NCI-H1930 (cell line): Measurements from ENCODE around the gene ITK.
A peak's percentile ranks its signal among the peaks of the same experiment; 100 is the strongest.

Experiments used
- DNase-seq, 2 experiments: peaks; one replicate each; lab custom pipeline; 2025; lab: John Stamatoyannopoulos, UW

Gene ITK

DNA sequence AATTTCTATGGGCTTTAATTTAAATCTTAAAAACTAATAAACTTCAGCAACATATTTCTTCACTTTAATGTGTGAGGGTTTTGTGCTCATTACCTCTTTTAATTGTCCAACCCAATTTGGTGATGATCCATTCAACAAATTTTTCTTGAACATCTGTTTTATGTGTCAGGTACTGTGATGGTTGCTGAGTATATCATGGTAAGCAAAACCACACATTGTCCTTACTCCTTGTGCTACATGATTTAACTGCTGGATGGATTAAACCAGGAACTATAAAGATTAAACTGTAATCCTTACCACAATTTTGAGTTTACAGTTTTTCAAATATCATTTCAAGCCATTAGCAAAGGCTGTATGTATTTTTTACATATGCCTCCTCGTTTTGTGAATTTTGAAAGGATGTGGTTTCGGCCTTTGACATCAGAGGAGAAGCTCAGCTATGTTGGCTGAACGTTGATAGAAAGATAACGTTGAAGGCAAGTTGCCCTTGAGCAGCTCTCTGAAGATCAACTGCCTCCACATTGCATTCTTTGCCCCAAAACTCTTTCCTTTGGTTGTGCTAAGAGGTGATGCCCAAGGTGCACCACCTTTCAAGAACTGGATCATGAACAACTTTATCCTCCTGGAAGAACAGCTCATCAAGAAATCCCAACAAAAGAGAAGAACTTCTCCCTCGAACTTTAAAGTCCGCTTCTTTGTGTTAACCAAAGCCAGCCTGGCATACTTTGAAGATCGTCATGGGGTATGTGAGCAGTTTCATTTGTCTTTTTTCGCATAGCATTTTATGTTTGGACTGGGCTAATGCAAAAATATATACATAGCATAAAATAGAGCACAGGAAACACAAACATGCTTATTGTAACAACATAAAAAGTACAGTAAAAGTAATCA, at the start of gene ITK:
Gene ITK (plus strand): TSS at position 467 of the 891 bp plus-strand sequence. CDS start 138 bp downstream, at position 605.
- DNase-seq, result no peak

DNA sequence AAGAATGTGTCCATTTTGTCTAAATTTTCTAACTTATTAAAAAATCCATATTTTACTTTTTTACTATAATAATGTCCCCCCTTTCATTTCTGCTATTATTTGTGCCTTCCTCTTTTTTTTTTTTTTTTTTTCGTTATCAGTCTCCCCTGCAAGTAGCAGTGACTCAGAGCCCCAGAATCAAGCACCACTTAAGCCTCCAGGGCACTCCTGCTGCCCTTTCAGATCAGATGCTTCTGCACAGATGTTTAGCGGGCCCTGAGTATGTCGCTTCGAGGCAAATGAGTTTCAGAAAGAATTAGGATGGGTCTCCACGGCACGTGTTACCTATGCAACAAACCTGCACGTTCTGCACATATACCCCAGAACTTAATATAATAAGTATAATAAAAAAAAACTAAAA, 49.7 kb upstream of the ITK start:
- no peak for DNase-seq

DNA sequence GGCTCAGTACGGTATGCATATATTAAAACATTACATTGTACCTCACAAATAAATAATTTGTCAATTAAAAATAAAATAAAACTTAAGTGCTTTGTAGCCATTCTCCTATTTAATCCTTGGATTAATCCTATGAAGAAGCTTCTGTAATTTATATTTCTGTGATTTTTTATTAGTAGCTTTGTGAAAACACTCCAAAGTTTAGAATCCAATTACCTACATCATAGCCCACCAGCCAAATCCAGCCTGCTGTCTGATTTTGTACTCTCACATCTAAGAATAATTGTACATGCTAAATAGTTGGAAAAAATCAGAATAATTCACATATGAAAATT, 48.4 kb upstream of the ITK start:
- no peak for DNase-seq

DNA sequence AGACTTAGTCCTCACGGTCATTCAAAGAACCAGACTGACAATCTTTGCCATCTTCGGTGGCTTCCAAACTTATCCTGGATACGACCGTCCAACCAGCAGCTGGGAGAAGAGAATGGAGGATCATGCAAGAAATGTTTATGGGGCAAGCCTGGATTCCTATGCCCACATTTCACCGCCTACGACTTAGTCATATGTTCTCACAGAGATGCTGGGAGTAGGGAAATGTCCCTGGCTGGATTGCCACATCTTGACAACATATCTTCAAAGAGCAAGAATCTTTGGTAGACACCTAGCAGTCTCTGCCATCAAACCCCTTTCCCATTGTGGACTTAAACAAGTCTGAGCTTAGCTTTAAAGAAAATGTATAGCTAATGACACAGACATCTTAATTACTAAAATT, 42.9 kb upstream of the ITK start:
- no peak for DNase-seq

DNA sequence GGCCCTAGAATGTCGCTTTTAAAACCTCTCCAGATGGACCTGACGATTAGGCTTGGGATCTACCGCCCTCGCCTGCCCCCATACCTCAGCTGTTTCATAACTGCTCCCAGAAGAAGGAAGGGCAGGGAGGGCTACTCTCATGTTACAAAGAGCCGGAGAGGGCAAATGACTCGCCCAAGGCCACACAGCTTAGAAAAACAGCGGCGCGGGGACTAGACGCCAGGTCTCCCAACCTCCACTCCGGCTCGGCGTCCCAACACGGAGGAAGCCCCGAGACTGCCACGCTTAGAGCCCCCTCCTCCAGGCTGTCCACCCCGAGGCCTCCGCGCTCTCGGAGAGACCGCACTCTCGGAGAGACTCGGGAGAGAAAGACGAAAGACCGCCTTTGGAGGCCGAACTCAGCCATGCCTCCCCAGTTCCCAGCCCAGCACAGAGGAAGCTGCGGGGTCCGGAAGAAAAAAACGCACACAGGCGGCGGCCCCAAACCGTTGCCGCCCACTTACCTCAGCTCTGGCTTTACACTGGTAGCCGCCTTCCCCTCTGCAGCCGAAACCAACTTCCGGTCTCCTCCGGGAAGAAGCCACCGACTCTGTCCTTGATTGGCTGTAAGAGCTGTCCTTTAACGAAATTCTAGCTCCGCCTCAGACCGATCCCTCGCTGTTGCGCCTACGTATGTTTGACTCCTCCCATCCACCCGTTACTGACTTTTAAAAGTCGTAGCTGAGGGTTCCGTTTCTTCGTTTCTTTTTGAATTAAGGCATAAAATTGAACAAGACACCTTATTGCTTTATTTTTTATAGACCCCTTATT, 38.1 kb upstream of the ITK start, which contains the start of gene MED7:
Gene MED7 (minus strand): TSS at position 549 of the 810 bp plus-strand sequence. CDS start 3,434 bp downstream, outside the sequence.
- peak; percentile 88 for DNase-seq

DNA sequence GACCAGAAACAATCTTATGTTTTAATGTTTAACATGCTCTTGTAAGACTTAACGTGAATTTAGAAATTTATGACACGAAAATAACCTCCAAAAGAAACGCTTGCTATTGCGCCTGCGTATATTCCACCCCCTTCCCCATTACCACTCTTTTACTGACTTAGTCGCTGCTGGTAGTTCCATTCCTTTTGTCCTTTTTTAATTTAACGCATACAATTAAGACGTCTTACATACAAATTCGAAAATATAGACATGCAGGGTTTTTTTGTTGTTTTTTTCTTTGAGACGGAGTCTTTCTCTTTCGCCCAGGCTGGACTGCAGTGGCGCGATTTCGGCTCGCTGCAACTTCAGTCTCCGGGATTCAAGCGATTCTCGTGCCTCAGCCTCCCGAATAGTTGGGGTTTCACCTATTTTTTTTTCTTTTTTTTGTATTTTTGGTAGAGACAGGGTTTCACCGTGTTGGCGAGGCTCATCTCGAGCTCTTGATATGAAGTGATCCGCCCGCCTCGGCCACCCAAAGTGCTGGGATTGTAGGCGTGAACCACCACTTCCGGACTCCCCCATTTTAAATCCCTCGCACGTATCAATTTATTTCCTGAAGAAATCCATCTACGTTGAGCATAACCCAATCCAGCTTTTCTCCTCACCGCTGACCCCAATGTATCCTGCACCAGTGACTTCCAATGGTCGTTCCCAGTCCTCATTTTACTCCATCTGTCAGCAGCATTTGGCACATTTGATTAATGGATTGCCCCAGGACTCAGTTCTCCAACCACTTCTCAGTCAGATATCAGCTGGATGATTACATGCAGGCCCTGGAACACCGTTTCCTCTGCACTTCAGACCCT, 37.3 kb upstream of the ITK start:
- DNase-seq, result no peak

DNA sequence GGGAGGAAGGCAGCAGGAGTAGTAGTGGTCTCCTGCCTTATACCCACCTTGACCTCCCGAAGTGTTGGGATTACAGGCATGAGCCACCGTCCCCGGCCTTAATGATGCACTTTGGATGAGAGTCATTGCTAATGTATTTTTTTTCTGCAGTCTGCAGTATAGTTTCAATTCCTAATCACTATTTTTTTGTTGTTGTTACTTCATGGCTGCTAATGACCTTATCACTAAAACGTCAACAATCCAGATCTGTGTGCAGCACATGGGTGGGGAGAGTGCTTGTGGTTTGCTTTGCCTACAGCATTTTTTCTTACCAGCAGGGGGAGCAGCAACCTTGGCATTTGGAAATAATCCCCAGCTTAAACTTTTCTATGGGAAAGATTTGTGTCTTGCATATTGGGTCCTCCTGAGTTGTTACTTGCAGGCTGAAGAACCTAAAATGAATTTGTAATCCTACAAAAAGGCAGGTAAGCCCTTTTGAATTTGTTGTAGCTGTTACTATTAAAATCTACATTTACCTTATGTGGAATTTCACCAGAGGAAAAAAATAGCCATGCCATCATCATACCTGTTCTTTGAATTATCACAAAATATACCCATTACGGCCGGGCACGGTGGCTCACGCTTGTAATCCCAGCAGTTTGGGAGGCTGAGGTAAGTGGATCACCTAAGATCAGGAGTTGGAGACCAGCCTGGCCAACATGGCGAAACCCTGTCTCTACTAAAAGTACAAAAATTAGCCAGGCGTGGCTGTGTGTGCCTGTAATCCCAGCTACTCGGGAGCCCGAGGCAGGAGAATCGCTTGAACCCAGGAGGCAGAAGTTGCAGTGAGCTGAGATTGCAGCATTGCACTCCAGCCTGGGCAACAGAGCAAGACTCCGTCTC, 31.7 kb upstream of the ITK start:
- peak in 1 of 2 experiments; percentile 28 for DNase-seq

DNA sequence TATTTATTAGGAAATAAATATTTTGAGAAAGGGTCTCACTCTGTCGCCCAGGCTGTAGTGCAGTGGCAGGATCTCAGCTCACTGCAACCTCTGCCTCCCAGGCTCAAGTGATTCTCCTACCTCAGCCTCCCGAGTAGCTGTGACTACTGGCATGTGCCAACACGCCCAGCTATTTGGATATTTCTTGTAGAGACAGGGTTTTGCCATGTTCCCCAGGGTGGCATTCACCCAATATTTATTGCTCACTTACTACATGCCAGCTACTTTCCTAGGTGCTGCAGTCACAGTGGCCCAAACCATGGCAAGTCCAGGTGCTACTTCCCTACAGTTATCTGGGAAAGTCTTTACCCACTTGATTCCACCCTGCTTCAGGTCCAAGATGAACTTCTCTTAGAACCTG, 29.6 kb upstream of the ITK start:
- DNase-seq, result no peak

DNA sequence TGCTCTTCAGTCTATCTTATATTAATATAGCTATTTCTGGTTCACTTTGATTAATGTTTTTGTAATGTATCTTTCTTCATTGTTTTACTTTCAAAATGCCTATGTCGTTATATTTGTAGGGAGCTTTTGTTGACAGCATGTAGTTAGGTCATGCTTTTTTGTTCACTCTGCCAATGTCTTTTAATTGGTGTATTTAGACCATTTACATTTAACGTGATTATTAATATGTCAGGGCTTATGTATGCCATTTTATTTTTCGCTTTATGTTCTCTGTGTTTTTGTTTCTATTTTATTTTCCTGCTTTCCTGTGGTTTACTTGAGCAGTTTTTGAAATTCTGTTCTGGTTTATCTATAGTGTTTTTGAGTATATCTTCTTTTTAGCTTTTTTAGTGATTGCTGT, 25.3 kb upstream of the ITK start:
- DNase-seq, result no peak

DNA sequence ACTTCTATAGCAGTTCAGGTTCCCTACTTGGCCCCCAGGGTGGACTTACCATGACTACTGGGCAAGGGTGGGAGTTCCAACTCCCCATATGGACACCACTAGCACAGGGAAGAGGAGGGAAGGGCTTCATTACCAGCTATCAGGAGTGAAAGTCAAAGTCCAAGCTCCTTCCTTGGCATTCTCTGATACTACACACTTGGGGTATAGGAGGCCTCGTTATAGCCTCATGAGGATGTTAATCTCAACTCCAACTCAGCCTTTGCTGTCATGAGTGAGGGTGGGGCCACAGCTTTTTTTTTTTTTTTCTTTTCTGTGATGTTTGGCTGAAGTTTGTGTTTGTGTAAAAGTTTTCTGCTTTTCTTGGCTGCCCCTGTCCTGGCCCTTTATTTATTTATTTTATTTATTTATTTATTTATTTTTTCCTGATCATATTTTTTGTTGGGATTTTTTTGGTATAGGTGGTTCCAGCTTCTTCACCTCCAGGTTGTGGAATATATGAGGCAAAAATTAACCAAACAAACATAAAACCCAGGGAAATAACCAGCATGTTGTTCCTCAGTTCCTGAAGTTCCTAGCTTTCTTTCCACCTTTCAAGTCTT, 23.2 kb upstream of the ITK start:
- no peak for DNase-seq

DNA sequence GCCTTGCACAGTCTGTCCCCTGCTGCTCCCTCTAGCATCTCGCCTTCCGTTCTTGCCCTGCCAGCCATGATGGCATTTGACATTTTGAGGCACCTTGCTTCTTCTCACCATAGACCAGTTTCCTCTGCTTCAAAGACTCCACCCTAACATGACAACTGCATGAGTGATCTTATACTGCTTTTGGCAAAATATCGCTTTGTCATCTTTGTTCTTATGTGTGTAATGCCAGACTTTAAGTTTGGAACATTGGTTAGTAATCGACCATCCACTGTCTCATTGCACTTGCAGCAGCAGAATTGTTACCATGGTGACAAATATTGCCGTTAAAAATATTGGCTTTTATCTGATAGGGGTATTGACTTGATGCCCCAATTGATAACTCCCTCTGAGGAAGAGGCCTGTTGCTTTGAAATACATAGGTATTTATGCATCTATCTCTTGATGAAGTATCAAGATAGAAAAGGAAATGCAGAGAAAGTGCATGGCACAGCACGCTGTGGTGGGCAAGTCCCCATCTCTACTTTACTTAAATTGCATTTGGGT, 21.4 kb upstream of the ITK start:
- DNase-seq, result no peak

DNA sequence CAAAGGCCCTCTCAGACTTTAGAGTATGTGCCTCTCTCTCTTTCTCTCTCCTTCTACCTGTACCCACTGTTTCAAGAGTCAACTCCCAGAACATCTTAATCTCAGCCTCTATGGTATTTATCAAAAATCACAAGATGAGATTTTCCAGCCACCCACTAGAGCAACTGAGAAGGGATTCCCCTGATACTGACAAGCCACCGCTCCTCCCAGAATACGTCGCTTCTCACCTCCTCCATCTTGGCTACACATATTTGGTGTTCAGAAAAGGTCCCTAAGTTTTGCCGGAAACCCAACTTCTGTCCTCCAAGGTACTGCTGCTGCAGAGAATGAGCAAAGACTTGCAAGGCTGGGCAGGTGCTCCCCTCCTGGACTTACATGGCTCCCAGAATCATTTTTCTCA, 20.6 kb upstream of the ITK start:
- no peak for DNase-seq

DNA sequence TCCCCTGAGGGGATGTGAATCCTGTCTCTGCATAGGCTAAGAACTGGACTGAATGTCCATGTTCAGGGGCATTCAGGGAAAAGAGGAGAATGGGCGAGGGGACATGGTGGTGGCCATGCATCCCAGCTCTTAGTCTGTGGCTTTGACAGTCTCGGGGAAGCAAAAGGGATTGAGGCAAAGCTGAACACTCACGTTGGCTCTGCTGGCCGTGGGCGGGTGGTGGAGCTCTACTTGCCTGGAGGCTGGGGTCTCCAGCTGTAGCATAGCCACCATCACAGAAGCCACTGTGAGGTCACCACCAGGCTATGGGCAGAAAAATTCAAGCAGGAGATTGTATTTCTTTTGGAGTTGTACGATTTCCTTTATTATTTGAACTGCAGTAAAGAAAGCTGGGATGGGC, 18.6 kb upstream of the ITK start:
- no peak for DNase-seq

DNA sequence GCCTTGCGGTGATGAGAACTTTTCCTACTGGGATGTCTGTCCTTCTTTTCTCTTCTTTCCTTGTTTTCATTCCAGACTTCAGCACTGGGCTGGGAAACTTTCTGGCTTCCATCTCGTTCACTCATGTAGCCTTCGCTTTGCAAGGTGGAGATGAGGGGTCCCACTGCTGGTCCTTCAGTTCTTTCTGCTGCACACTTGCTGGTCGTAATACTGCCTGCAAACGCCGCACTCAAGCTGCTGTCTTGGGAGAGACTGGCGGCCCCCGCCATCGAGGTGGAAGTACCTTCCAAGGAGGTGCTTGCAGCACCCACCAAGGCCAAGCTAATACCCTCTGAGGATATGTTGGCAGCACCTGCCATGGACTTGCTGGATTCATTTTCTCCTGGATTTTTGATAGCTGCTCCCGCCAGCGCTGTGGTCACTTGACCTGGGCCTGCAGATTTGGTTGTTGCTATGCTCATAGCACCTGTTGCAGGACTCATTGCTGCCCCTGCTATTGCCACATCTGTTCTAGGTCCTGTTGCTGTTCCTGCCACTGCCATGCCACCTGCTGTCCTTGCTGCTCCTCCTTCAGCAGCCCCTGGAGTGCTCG, 17.6 kb upstream of the ITK start:
- DNase-seq, result no peak

DNA sequence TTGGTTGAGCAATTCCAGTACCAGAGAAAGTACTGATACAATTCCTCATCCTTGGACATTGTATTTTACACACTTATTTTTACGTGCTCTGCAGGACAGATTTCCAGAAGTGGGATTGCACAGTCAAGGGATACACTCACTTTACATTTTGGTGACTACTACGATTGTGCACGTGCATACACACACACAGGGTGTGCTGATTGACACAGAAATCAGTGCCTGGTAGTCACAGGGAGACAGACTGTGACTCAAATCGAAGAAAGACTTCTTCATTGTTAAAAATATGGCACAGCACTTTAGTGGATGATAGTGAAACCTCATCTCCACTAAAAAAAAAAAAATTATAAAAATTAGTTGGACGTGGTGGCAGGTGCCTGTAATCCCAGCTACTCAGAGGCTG, 16.1 kb upstream of the ITK start:
- no peak for DNase-seq

DNA sequence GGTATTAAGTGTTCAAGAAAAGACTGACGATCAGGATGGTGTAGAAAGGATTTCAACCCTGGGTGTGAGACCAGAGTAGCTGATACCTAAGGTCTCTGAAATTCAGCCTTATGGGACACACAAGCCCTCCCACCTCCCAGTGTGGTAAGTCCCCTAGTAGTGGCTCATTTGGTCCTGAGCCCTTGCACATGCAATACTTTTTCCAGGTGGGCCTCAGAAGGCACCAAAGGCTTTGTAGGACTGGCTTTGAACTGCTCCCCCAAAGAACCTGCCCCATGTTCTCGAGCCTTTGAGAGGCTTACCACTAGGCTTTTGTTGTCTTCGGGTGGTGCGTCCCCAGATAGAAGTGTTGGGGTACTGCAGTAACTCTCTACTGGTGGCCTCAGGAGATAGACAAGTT, 15.4 kb upstream of the ITK start:
- DNase-seq, result no peak

DNA sequence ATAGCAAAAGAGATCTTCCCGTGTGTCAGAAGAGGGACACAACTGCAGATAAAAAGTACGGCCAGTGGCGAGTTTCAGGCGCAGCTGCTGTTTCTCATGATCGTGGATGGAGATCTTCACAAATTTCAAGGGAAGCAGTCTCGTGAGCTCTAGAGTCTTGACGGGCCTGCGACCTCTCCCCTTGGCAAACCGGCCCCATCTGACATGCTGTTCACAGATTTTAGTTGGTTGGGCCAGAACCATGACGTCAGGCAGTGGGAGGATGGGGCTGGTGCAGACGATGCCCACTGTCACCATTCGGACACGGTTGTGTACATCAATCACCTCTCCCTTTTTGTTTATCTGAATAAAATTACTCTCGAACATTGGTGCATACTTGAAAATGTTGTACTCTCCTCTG, 15.0 kb upstream of the ITK start:
- no peak for DNase-seq

DNA sequence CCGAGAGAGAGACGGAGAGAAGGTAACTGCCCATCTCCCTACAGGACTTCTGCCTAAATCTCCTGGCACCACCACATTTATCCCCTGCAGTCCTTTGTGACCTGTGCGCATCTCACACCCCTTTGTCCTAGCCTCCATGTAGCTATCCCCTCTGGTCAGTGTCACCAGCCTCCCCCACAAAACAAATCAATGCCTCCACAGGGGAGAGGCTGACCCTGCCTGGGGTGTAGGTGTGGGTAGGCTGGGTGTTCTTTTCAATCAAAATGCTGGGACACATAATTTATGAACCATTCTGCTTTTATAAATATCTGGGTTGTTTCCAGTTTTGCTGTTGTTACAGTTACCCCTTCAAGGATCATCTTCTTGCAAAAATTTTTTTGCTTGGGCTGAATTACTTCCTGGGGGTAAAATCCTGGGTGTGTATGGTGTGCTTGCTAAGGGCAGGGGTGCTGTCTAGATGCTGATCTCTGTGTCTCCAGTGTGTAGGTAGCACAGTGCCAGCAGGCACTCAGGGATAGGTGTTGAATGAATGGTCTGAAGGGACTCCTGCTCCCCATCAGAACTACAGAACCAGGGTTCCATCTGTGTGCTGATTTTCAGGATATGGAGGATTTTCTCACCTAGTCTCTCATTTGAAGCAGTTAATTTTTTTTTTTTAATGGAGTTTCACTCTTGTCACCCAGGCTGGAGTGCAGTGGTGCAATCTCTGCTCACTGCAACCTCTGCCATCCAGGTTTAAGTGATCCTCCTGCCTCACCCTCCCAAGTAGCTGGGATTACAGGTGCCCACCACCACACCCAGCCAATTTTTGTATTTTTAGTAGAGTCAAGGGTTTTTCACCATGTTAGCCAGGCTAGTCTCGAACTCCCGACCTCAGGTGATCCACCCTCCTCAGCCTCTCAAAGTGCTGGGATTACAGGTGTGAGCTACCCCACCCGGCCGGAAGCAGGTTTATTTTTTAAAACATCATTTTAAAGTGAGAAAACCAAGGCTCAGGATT, 14.1 kb upstream of the ITK start, which contains the start of gene GARIN3:
Gene GARIN3 (minus strand): TSS at position 51 of the 1,000 bp plus-strand sequence. CDS start 96 bp downstream, outside the sequence.
- DNase-seq, result no peak

DNA sequence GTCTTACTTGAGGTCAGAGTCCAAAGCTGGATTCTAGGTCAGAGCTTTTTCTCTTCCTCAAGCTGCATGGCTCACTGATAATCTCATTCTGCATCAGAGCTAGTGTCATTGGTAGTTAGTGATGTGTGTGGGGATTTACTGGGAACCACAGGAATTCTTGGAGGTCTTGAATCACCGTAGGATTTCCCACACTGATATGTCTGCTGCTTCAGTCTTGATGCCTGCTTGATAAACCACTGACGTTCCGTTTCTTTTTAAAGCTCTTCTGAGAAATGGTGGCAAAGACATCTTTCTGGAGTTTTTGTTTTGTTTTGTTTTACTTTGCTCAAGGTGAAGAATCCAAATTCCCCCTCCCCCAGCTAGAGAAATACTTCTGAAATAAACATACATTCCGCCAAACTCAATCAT, 13.4 kb upstream of the ITK start:
- no peak for DNase-seq
